Adrenal gland (tissue), 5 donors: ENCODE measurements around the gene CDS2.

Source experiments
- POLR2A ChIP-seq, 2 donors: fragments of 450-650 bp; IDR thresholded peaks; one replicate each; pipeline ENCODE4 v1.6.1; 2017; ENCODE audit warnings: antibody characterized with exemption in 2 of 2, mild to moderate bottlenecking in 2 of 2, moderate library complexity in 1 of 2
- TF ChIP-seq, protein P1 (sequence below), 6 experiments: fragments of 450-650 bp in 4 of 6; fragments of 200-600 bp in 2 of 6; sonication (generic) in 1 of 6; IDR thresholded peaks; 1 replicate in 5 of 6; 2 replicates in 1 of 6; pipeline versions ENCODE4 v1.5.1 to v1.8.0; 2016 to 2021; ENCODE audit warnings: antibody characterized with exemption in 6 of 6, mild to moderate bottlenecking in 2 of 6, moderate library complexity in 1 of 6
- donor health status: DM: no; HTN: no; CAD: no.

DNA sequence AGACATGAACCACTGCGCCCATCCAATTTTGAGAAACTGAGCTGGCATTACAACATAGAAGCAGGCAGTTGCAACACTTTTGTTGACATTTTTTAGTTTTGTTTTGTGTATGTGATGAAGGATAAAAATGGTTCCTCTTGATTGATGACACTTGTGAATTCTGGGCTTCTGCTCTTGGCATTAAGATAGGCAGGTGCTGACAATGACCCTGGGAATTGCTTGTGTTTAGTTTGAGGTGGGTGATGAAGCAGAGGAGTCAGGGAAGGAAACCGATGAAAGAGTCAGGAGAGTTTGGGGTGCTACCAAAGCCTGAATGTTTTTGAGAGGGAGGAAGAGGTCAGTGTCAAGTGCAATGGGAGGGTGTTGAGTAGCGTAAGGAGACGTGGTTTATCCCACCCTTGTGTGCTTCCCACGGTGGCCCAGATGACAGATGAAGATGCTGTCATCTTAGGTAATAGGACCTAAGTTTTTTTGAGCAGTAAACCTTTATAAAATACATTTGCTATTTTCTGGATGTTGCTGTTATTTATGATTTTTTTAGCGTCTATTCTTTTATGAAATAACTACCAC lies 19.4 kb downstream of the CDS2 start:
- TF ChIP-seq, protein P1, sequence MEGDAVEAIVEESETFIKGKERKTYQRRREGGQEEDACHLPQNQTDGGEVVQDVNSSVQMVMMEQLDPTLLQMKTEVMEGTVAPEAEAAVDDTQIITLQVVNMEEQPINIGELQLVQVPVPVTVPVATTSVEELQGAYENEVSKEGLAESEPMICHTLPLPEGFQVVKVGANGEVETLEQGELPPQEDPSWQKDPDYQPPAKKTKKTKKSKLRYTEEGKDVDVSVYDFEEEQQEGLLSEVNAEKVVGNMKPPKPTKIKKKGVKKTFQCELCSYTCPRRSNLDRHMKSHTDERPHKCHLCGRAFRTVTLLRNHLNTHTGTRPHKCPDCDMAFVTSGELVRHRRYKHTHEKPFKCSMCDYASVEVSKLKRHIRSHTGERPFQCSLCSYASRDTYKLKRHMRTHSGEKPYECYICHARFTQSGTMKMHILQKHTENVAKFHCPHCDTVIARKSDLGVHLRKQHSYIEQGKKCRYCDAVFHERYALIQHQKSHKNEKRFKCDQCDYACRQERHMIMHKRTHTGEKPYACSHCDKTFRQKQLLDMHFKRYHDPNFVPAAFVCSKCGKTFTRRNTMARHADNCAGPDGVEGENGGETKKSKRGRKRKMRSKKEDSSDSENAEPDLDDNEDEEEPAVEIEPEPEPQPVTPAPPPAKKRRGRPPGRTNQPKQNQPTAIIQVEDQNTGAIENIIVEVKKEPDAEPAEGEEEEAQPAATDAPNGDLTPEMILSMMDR (IDR thresholded peaks at IDR 0.05) = no peak
- no peak for TF ChIP-seq POLR2A (IDR thresholded peaks at IDR 0.05)
